WTC11 (cell line): ENCODE data around the gene MCMBP. TPM values are rescaled to one million over a fixed set of nuclear protein-coding genes. Genes with fewer than 3 reads are reported as not detected.

ENCODE experiments used
- ATAC-seq: fragments of 200-7000 bp; cut with Tn5 transposase; 2 replicates; pipeline ENCODE4 v1.10.0; 2021; ENCODE audit warnings: mild to moderate bottlenecking, moderate library complexity
- CTCF ChIA-PET: fragments of 300-600 bp; sonication (Branson Sonifier 250); formaldehyde crosslinking; loops from one replicate; lab custom pipeline; 2021; ENCODE audit warnings: antibody characterized with exemption; lab: Charles Lee
- POLR2A ChIA-PET: fragments of 350-600 bp; sonication (Branson Sonifier 250); formaldehyde crosslinking; loops from one replicate; lab custom pipeline; 2021; ENCODE audit warnings: antibody characterized with exemption; lab: Charles Lee
- DNase-seq: peaks from one replicate; pipeline ENCODE4 v3.0.0; 2021; ENCODE audit warnings: low spot score
- H3K27ac Mint-ChIP-seq: 2 replicates; pipeline ENCODE4 v1.8.0; 2021; ENCODE audit warnings: mixed read lengths
- H3K27me3 Mint-ChIP-seq: 2 replicates; pipeline ENCODE4 v1.8.0; 2021; ENCODE audit warnings: low read depth, mild to moderate bottlenecking, moderate library complexity, mixed read lengths
- H3K36me3 Mint-ChIP-seq: 2 replicates; pipeline ENCODE4 v1.8.0; 2021; ENCODE audit warnings: mixed read lengths
- H3K4me1 Mint-ChIP-seq: 2 replicates; pipeline ENCODE4 v1.8.0; 2022; ENCODE audit warnings: mixed read lengths
- H3K4me3 Mint-ChIP-seq: 2 replicates; pipeline ENCODE4 v1.8.0; 2021; ENCODE audit warnings: mild to moderate bottlenecking, moderate library complexity, mixed read lengths
- H3K9me3 Mint-ChIP-seq: 2 replicates; pipeline ENCODE4 v1.8.0; 2021; ENCODE audit warnings: mixed read lengths
- HMGA2 ChIP-seq: fragments of 250-450 bp; sonication (Bioruptor Pico); IDR thresholded peaks from 2 replicates; pipeline ENCODE4 v1.4.0; 2021; ENCODE audit warnings: mild to moderate bottlenecking, moderate library complexity
- JUN ChIP-seq: sonication (generic); formaldehyde crosslinking; IDR thresholded peaks from 2 replicates; pipeline ENCODE4 v1.8.0; 2023; ENCODE audit warnings: mild to moderate bottlenecking, missing genetic modification reagents
- MXD4 ChIP-seq: fragments of 250-450 bp; sonication (Bioruptor Pico); IDR thresholded peaks from 2 replicates; pipeline ENCODE4 v1.8.0; 2021; ENCODE audit warnings: mild to moderate bottlenecking, moderate library complexity, borderline replicate concordance
- RELA ChIP-seq: sonication (generic); formaldehyde crosslinking; IDR thresholded peaks from 2 replicates; pipeline ENCODE4 v1.8.1; 2022; ENCODE audit warnings: missing genetic modification reagents, mild to moderate bottlenecking, borderline replicate concordance
- TEAD1 ChIP-seq: sonication (generic); formaldehyde crosslinking; IDR thresholded peaks from 2 replicates; pipeline ENCODE4 v1.8.0; 2022; ENCODE audit warnings: mild to moderate bottlenecking, missing genetic modification reagents
- TEAD4 ChIP-seq: sonication (generic); formaldehyde crosslinking; IDR thresholded peaks from 2 replicates; pipeline ENCODE4 v1.8.0; 2022; ENCODE audit warnings: mild to moderate bottlenecking, missing genetic modification reagents
- TP53 ChIP-seq: sonication (generic); formaldehyde crosslinking; IDR thresholded peaks from 2 replicates; pipeline ENCODE4 v1.8.1; 2023; ENCODE audit warnings: mild to moderate bottlenecking, missing genetic modification reagents
- ZNF121 ChIP-seq: sonication (generic); formaldehyde crosslinking; IDR thresholded peaks from 2 replicates; pipeline ENCODE4 v1.8.0; 2023; ENCODE audit warnings: missing genetic modification reagents
- ZNF423 ChIP-seq: fragments of 250-450 bp; sonication (Bioruptor Pico); IDR thresholded peaks from 2 replicates; pipeline ENCODE4 v2.1.2; 2022; ENCODE audit warnings: mild to moderate bottlenecking, moderate library complexity
- total RNA-seq: library from RNA; stranded (reverse); gene quantifications from 3 replicates; pipeline ENCODE4 v1.2.3, GENCODE V29; 2021
- TF ChIP-seq, protein P1 (sequence below): sonication (generic); formaldehyde crosslinking; IDR thresholded peaks from 2 replicates; pipeline ENCODE4 v1.8.1; 2023; ENCODE audit warnings: mild to moderate bottlenecking, missing genetic modification reagents
- TF ChIP-seq, protein P2 (sequence below): sonication (generic); formaldehyde crosslinking; IDR thresholded peaks from 2 replicates; pipeline ENCODE4 v1.8.1; 2022; ENCODE audit warnings: mild to moderate bottlenecking, missing genetic modification reagents, moderate library complexity, borderline replicate concordance
- TF ChIP-seq, protein P3 (sequence below): fragments of 200-600 bp; IDR thresholded peaks from 2 replicates; pipeline ENCODE4 v1.8.0; 2022; ENCODE audit warnings: antibody characterized with exemption
- TF ChIP-seq, protein P4 (sequence below): sonication (generic); formaldehyde crosslinking; IDR thresholded peaks from 2 replicates; pipeline ENCODE4 v1.8.1; 2022; ENCODE audit warnings: low read depth, missing genetic modification reagents, borderline replicate concordance
- TF ChIP-seq, protein P5 (sequence below): sonication (generic); formaldehyde crosslinking; conservative IDR thresholded peaks from 2 replicates; pipeline ENCODE4 v1.8.1; 2022; ENCODE audit warnings: mild to moderate bottlenecking, missing genetic modification reagents
- TF ChIP-seq, protein P6 (sequence below): fragments of 250-450 bp; sonication (Bioruptor Pico); IDR thresholded peaks from 2 replicates; pipeline ENCODE4 v1.9.0; 2021; ENCODE audit warnings: mild to moderate bottlenecking
- TF ChIP-seq, protein P7 (sequence below): fragments of 250-450 bp; sonication (Bioruptor Pico); IDR thresholded peaks from 2 replicates; pipeline ENCODE4 v1.9.0; 2021; ENCODE audit warnings: moderate library complexity, mild to moderate bottlenecking, inconsistent platforms, borderline replicate concordance
- TF ChIP-seq, protein P8 (sequence below): sonication (generic); formaldehyde crosslinking; conservative IDR thresholded peaks from 2 replicates; pipeline ENCODE4 v1.8.1; 2023; ENCODE audit warnings: mild to moderate bottlenecking, low read depth, missing genetic modification reagents, moderate library complexity

The MCMBP gene
- total RNA-seq, 1 experiment from 2014 or later, result 64.7 TPM

DNA sequence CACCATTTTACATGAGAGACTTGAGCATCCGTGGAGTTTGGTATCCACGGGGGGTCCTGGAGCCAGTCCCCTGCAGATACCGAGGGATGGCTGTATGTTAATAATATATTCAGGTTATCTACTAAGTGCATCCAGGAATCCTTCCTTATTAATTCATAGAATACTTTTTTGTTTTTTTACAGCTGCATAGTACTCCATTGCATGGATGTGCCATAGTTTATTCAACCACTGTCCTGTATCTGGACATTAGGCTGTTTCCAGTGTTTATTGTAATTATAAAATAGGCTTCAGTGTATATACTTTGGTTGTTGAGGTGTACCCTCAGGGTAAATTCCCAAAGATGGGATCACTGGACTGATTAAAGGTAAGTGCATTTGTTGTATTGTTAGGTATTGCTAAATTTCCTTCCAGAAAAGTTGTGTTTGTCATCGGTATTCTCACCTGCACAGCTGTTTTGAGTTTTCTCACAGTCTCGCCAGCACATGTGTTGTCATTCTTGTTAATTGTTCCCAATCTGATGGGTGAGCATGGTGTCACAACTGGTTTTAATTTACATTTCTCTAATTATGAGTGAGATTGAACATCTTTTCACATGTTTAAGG, 91.7 kb downstream of the MCMBP start:
- CTCF ChIA-PET, result interaction anchor here (1.4 to 2.3 kb wide), 2 partner anchors 30 to 32 kb away, joined by 3 to 10 read pairs; no protein-coding TSS in a partner anchor
- peaks cover 19% of the 10 kb centered on the region for H3K4me1 Mint-ChIP-seq
- POLR2A ChIA-PET, result no interaction called here
- TF ChIP-seq, protein P1, sequence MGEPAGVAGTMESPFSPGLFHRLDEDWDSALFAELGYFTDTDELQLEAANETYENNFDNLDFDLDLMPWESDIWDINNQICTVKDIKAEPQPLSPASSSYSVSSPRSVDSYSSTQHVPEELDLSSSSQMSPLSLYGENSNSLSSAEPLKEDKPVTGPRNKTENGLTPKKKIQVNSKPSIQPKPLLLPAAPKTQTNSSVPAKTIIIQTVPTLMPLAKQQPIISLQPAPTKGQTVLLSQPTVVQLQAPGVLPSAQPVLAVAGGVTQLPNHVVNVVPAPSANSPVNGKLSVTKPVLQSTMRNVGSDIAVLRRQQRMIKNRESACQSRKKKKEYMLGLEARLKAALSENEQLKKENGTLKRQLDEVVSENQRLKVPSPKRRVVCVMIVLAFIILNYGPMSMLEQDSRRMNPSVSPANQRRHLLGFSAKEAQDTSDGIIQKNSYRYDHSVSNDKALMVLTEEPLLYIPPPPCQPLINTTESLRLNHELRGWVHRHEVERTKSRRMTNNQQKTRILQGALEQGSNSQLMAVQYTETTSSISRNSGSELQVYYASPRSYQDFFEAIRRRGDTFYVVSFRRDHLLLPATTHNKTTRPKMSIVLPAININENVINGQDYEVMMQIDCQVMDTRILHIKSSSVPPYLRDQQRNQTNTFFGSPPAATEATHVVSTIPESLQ, result no peak
- TF ChIP-seq TP53 (CRISPR knock-in tag) (no peak), MXD4 (no peak), RELA (no peak), TEAD1 (CRISPR knock-in tag) (no peak), JUN (CRISPR knock-in tag) (no peak), HMGA2 (CRISPR knock-in tag) (no peak), ZNF423 (no peak), ZNF121 (CRISPR knock-in tag) (no peak), TEAD4 (no peak)
- TF ChIP-seq, protein P2, sequence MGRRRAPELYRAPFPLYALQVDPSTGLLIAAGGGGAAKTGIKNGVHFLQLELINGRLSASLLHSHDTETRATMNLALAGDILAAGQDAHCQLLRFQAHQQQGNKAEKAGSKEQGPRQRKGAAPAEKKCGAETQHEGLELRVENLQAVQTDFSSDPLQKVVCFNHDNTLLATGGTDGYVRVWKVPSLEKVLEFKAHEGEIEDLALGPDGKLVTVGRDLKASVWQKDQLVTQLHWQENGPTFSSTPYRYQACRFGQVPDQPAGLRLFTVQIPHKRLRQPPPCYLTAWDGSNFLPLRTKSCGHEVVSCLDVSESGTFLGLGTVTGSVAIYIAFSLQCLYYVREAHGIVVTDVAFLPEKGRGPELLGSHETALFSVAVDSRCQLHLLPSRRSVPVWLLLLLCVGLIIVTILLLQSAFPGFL (CRISPR knock-in tag), result no peak
- TF ChIP-seq, protein P3, sequence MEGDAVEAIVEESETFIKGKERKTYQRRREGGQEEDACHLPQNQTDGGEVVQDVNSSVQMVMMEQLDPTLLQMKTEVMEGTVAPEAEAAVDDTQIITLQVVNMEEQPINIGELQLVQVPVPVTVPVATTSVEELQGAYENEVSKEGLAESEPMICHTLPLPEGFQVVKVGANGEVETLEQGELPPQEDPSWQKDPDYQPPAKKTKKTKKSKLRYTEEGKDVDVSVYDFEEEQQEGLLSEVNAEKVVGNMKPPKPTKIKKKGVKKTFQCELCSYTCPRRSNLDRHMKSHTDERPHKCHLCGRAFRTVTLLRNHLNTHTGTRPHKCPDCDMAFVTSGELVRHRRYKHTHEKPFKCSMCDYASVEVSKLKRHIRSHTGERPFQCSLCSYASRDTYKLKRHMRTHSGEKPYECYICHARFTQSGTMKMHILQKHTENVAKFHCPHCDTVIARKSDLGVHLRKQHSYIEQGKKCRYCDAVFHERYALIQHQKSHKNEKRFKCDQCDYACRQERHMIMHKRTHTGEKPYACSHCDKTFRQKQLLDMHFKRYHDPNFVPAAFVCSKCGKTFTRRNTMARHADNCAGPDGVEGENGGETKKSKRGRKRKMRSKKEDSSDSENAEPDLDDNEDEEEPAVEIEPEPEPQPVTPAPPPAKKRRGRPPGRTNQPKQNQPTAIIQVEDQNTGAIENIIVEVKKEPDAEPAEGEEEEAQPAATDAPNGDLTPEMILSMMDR, result no peak
- TF ChIP-seq, protein P4, sequence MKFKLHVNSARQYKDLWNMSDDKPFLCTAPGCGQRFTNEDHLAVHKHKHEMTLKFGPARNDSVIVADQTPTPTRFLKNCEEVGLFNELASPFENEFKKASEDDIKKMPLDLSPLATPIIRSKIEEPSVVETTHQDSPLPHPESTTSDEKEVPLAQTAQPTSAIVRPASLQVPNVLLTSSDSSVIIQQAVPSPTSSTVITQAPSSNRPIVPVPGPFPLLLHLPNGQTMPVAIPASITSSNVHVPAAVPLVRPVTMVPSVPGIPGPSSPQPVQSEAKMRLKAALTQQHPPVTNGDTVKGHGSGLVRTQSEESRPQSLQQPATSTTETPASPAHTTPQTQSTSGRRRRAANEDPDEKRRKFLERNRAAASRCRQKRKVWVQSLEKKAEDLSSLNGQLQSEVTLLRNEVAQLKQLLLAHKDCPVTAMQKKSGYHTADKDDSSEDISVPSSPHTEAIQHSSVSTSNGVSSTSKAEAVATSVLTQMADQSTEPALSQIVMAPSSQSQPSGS (CRISPR knock-in tag), result no peak
- TF ChIP-seq, protein P5, sequence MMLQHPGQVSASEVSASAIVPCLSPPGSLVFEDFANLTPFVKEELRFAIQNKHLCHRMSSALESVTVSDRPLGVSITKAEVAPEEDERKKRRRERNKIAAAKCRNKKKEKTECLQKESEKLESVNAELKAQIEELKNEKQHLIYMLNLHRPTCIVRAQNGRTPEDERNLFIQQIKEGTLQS (CRISPR knock-in tag), result no peak
- TF ChIP-seq, protein P6, sequence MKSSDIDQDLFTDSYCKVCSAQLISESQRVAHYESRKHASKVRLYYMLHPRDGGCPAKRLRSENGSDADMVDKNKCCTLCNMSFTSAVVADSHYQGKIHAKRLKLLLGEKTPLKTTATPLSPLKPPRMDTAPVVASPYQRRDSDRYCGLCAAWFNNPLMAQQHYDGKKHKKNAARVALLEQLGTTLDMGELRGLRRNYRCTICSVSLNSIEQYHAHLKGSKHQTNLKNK (CRISPR knock-in tag), result no peak
- TF ChIP-seq, protein P7, sequence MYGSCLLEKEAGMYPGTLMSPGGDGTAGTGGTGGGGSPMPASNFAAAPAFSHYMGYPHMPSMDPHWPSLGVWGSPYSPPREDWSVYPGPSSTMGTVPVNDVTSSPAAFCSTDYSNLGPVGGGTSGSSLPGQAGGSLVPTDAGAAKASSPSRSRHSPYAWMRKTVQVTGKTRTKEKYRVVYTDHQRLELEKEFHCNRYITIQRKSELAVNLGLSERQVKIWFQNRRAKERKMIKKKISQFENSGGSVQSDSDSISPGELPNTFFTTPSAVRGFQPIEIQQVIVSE, result no peak
- TF ChIP-seq, protein P8, sequence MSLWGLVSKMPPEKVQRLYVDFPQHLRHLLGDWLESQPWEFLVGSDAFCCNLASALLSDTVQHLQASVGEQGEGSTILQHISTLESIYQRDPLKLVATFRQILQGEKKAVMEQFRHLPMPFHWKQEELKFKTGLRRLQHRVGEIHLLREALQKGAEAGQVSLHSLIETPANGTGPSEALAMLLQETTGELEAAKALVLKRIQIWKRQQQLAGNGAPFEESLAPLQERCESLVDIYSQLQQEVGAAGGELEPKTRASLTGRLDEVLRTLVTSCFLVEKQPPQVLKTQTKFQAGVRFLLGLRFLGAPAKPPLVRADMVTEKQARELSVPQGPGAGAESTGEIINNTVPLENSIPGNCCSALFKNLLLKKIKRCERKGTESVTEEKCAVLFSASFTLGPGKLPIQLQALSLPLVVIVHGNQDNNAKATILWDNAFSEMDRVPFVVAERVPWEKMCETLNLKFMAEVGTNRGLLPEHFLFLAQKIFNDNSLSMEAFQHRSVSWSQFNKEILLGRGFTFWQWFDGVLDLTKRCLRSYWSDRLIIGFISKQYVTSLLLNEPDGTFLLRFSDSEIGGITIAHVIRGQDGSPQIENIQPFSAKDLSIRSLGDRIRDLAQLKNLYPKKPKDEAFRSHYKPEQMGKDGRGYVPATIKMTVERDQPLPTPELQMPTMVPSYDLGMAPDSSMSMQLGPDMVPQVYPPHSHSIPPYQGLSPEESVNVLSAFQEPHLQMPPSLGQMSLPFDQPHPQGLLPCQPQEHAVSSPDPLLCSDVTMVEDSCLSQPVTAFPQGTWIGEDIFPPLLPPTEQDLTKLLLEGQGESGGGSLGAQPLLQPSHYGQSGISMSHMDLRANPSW, result no peak
- TF ChIP-seq, all 79 proteins: peak for 0
- Mint-ChIP-seq H3K4me3 (no peak overlapping the region), H3K27ac (no peak overlapping the region), H3K9me3 (no peaks in the 10 kb centered on the region), H3K36me3 (no peaks in the 10 kb centered on the region), H3K27me3 (no peaks in the 10 kb centered on the region)
- DNase-seq (no peak), ATAC-seq (no peak)

Other genes starting within 250 kb of the MCMBP start
- 15.7 to 16.8 TPM (median 15.9 TPM) in 3 replicates for gene BAG3, start 221.5 kb downstream of the MCMBP start, total RNA-seq
- gene INPP5F, start 146.8 kb downstream of the MCMBP start, total RNA-seq, result 79.3 to 83.3 TPM (median 80.6 TPM) in 3 replicates
- gene SEC23IP, start 19.9 kb upstream of the MCMBP start, total RNA-seq, result 63.8 to 82.3 TPM (median 68.4 TPM) in 3 replicates